ENCODE results near the gene C12orf43.

Gene C12orf43

DNA sequence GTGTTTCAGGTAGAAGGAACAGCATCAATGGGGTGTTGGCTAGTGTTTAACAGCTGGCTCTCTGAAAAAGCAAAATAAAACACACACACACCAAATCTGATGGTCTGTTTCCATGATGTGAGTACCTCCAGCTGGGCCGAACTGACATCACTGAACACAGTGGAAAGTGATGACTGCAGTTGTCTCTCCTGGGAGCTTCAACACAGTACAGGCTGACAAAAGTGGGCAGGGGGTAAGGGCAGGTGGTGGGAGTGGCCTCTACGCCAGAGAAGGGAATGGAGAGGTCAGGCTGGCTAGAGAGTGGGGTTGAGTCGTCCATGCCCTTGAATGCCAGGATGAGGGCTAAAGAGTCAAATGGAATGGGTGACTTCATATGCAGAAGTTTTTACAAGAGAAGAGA is 46.0 kb downstream of the C12orf43 start:
- TF ChIP-seq, protein P1, sequence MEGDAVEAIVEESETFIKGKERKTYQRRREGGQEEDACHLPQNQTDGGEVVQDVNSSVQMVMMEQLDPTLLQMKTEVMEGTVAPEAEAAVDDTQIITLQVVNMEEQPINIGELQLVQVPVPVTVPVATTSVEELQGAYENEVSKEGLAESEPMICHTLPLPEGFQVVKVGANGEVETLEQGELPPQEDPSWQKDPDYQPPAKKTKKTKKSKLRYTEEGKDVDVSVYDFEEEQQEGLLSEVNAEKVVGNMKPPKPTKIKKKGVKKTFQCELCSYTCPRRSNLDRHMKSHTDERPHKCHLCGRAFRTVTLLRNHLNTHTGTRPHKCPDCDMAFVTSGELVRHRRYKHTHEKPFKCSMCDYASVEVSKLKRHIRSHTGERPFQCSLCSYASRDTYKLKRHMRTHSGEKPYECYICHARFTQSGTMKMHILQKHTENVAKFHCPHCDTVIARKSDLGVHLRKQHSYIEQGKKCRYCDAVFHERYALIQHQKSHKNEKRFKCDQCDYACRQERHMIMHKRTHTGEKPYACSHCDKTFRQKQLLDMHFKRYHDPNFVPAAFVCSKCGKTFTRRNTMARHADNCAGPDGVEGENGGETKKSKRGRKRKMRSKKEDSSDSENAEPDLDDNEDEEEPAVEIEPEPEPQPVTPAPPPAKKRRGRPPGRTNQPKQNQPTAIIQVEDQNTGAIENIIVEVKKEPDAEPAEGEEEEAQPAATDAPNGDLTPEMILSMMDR (conservative IDR thresholded peaks at IDR 0.05) = no peak
- H3K27ac ChIP-seq = no peak overlapping the region

DNA sequence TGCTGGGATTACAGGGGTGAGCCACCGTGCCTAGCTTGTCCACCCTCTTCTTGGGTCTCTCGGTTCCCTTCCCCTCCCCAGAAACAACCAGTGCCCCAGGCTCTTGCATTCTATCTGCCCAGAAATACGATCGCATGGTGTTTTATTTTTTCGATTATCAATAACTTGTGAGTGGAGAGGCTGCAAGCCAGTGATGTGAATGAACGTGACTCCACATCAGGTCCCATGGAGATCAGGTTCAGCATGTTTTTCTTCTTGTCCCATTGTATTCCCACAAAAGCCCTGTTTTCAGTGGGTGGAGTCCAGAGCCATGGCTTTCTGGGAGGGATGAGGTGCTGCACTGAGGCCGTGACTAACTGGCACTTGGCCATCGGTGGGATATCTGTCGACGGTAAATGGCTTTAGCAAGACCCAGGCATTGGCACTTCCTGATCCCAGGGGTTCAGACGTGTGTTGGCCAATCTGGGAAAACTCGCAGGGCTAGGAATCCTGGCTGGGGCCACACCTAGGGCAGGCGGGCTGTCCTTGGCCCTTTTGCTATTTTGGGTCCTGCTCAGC is 50.7 kb downstream of the C12orf43 start:
- TF ChIP-seq, protein P1 (conservative IDR thresholded peaks at IDR 0.05) = no peak
- no peak overlapping the region for H3K27ac ChIP-seq

DNA sequence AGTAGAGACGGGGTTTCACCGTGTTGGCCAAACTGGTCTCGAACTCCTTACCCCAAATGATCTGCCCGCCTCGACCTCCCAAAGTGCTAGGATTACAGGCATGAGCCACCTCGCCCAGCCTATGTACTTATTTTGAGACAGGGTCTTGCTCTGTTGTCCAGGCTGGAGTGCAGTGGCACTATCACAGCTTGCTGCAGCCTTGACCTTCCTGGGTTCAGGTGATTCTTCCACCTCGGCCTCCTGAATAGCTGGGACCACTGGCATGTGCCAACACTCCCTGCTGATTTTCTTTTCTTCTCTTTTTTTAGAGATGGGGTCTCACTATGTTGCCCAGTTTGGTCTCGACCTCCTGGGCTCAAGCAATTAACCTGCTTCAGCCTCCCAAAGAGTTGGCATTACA is 52.0 kb downstream of the C12orf43 start:
- TF ChIP-seq, protein P1 (conservative IDR thresholded peaks at IDR 0.05) = no peak
- H3K27ac ChIP-seq = no peak overlapping the region

DNA sequence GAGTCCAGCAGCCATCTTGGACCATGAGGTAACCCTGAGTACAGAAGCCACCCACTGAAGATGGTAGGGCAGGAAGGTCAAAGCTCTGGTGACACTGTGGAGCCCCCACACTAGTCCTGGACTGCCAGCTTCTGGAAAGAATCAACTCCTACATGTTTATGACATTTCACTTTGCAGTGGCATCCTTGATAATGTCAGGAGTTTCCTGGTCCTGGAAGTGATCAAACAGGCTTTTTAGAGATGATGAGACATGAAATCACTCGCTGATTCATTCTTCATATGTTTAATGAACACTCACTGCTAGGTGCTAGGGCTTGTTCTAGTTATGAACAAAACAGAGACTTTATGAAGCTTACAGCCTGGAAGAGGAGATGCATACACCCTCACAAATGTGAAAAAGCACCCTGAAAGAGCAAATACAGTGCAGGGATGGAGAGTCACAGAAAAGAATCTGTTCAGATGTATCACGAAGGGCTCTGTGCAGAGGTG is 53.7 kb downstream of the C12orf43 start:
- no peak overlapping the region for H3K27ac ChIP-seq

DNA sequence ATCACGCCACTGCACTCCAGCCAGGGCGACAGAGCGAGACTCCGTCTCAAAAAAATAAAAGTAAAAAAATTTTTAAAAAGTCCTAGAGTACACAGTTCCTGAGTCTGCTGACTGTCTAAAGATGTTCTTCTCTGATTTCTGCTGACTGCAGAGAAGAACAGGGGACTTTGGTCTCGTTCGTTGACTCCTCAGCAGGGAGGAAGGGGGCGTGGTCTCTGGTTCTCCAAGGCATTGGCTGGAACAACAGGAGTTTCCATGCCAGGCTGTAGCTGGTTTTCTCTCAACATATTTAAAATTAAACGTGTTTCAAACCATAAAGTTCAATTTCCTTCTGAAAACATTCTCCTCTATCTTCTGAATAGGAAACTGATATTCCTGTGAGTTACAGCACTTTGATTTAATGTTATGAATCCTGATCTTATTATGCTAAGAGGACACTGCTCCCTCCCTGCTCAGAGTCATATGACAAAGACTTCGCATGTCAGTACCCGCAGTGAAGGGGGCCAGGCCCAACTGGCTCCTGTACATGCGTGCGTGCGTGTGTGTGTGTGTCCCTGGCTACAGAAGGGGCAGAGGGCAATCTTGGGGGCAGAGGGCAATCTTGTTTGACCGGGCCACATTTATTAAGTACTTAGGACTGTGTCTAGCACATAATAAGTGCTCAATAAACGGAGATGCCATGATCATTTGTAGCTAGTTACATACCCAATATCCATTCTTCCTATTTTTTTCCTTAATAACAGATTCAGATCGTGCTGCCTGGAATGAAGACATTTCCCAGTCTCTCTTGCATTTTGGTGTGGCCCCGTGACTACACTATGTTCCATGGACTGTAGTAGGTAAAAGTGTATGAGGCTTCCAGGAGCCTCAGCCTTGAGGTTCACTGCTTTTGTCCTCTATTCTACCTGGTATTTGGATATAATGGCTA is 54.4 kb downstream of the C12orf43 start:
- TF ChIP-seq, protein P1 (conservative IDR thresholded peaks at IDR 0.05) = no peak
- no peak overlapping the region for H3K27ac ChIP-seq

More for the DNA sequence above, 53.7 kb downstream of the C12orf43 start:
- TF ChIP-seq, protein P1 (conservative IDR thresholded peaks at IDR 0.05) = no peak

DNA sequence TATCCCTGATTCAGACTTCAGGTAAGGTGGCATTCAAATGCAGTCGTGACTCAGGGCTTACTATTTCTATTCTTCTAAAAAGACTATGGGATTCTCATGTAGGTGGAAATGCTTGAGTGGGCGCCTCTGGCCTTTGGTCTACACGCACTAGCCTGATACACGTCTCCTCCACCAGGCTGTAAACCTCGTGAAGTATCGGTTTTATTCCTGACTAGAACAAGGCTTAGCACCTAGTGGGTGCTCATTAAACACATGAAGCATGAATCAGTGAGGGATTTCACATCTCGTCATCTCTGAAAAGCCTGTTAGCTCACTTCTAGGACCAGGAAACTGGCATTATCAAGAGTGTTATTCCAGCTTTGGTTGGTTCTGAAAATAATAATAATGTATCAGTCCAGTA is 55.6 kb downstream of the C12orf43 start:
- TF ChIP-seq, protein P1 (conservative IDR thresholded peaks at IDR 0.05) = no peak
- H3K27ac ChIP-seq = no peak overlapping the region

DNA sequence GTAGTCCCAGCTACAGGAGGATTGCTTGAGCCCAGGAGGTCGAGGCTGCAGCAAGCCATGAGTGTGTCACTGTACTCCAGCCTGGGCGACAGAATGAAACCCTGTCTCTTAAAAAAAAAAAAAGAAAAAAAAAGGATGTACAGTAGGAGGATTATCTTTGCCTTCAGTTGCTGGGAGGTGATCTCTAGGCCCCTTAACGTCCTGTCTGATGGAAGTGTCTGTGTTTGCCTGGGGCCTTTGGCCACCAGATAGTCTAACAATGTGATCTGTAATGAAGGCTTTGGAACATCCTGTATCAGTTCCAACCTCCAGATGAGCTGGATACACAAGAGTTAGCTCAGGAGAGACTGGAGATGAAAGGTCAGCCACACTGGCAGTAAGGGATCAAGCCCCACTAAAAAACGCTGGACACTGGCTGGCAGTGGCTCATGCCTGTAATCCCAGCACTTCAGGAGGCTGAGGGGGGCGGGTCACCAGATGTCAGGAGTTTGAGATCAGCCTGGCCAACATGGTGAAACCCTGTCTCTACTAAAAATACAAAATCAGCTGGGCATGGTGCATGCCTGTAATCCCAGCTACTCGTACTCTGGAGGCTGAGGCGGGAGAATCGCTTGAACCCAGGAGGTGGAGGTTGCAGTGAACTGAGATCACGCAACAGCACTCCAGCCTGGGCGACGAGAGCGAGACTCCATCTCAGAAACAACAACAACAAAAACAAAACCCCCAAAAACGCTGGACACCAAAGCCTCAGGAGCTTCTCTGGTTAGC is 57.0 kb downstream of the C12orf43 start:
- TF ChIP-seq, protein P1 (conservative IDR thresholded peaks at IDR 0.05) = no peak
- H3K27ac ChIP-seq = no peak overlapping the region

Data from VCaP (cell line).